WTC11 (cell line): ENCODE measurements around the gene LGALS12. TPM values are rescaled to one million over a fixed set of nuclear protein-coding genes. Genes with fewer than 3 reads are reported as not detected.

Experiments used
- ATAC-seq: fragments of 200-7000 bp; cut with Tn5 transposase; 2 replicates; pipeline ENCODE4 v1.10.0; 2021; ENCODE audit warnings: mild to moderate bottlenecking, moderate library complexity
- CTCF ChIA-PET: fragments of 300-600 bp; sonication (Branson Sonifier 250); formaldehyde crosslinking; loops from one replicate; lab custom pipeline; 2021; ENCODE audit warnings: antibody characterized with exemption; lab: Charles Lee
- POLR2A ChIA-PET: fragments of 350-600 bp; sonication (Branson Sonifier 250); formaldehyde crosslinking; loops from one replicate; lab custom pipeline; 2021; ENCODE audit warnings: antibody characterized with exemption; lab: Charles Lee
- DNase-seq: peaks from one replicate; pipeline ENCODE4 v3.0.0; 2021; ENCODE audit warnings: low spot score
- H3K27ac Mint-ChIP-seq: 2 replicates; pipeline ENCODE4 v1.8.0; 2021; ENCODE audit warnings: mixed read lengths
- H3K27me3 Mint-ChIP-seq: 2 replicates; pipeline ENCODE4 v1.8.0; 2021; ENCODE audit warnings: low read depth, mild to moderate bottlenecking, moderate library complexity, mixed read lengths
- H3K36me3 Mint-ChIP-seq: 2 replicates; pipeline ENCODE4 v1.8.0; 2021; ENCODE audit warnings: mixed read lengths
- H3K4me1 Mint-ChIP-seq: 2 replicates; pipeline ENCODE4 v1.8.0; 2022; ENCODE audit warnings: mixed read lengths
- H3K4me3 Mint-ChIP-seq: 2 replicates; pipeline ENCODE4 v1.8.0; 2021; ENCODE audit warnings: mild to moderate bottlenecking, moderate library complexity, mixed read lengths
- H3K9me3 Mint-ChIP-seq: 2 replicates; pipeline ENCODE4 v1.8.0; 2021; ENCODE audit warnings: mixed read lengths
- NFATC4 ChIP-seq: fragments of 250-450 bp; sonication (Bioruptor Pico); IDR thresholded peaks from 2 replicates; pipeline ENCODE4 v1.9.0; 2021; ENCODE audit warnings: mild to moderate bottlenecking
- RELA ChIP-seq: sonication (generic); formaldehyde crosslinking; IDR thresholded peaks from 2 replicates; pipeline ENCODE4 v1.8.1; 2022; ENCODE audit warnings: missing genetic modification reagents, mild to moderate bottlenecking, borderline replicate concordance
- SP1 ChIP-seq: sonication (generic); formaldehyde crosslinking; conservative IDR thresholded peaks from 2 replicates; pipeline ENCODE4 v1.8.1; 2022; ENCODE audit warnings: missing genetic modification reagents
- TCF7 ChIP-seq: sonication (generic); formaldehyde crosslinking; IDR thresholded peaks from 2 replicates; pipeline ENCODE4 v1.8.0; 2022; ENCODE audit warnings: mild to moderate bottlenecking, low read depth, missing genetic modification reagents, moderate library complexity
- TEAD4 ChIP-seq: sonication (generic); formaldehyde crosslinking; IDR thresholded peaks from 2 replicates; pipeline ENCODE4 v1.8.0; 2022; ENCODE audit warnings: mild to moderate bottlenecking, missing genetic modification reagents
- TP53 ChIP-seq: sonication (generic); formaldehyde crosslinking; IDR thresholded peaks from 2 replicates; pipeline ENCODE4 v1.8.1; 2023; ENCODE audit warnings: mild to moderate bottlenecking, missing genetic modification reagents
- total RNA-seq: library from RNA; stranded (reverse); gene quantifications from 3 replicates; pipeline ENCODE4 v1.2.3, GENCODE V29; 2021
- TF ChIP-seq, protein P1 (sequence below): sonication (generic); formaldehyde crosslinking; IDR thresholded peaks from 2 replicates; pipeline ENCODE4 v1.8.1; 2022; ENCODE audit warnings: low read depth, mild to moderate bottlenecking, moderate library complexity, missing genetic modification reagents, borderline replicate concordance
- TF ChIP-seq, protein P2 (sequence below): sonication (generic); formaldehyde crosslinking; IDR thresholded peaks from 2 replicates; pipeline ENCODE4 v1.8.1; 2022; ENCODE audit warnings: mild to moderate bottlenecking, moderate library complexity, missing genetic modification reagents
- TF ChIP-seq, protein P3 (sequence below): sonication (generic); formaldehyde crosslinking; IDR thresholded peaks from 2 replicates; pipeline ENCODE4 v1.8.1; 2022; ENCODE audit warnings: missing genetic modification reagents, borderline replicate concordance
- TF ChIP-seq, protein P4 (sequence below): sonication (generic); formaldehyde crosslinking; IDR thresholded peaks from 2 replicates; pipeline ENCODE4 v1.8.0; 2022; ENCODE audit warnings: mild to moderate bottlenecking, missing genetic modification reagents
- TF ChIP-seq, protein P5 (sequence below): sonication (generic); formaldehyde crosslinking; IDR thresholded peaks from 2 replicates; pipeline ENCODE4 v1.8.0; 2022; ENCODE audit warnings: mild to moderate bottlenecking, missing genetic modification reagents

LGALS12 gene
- total RNA-seq, 1 experiment from 2014 or later, result 1.4 TPM

DNA sequence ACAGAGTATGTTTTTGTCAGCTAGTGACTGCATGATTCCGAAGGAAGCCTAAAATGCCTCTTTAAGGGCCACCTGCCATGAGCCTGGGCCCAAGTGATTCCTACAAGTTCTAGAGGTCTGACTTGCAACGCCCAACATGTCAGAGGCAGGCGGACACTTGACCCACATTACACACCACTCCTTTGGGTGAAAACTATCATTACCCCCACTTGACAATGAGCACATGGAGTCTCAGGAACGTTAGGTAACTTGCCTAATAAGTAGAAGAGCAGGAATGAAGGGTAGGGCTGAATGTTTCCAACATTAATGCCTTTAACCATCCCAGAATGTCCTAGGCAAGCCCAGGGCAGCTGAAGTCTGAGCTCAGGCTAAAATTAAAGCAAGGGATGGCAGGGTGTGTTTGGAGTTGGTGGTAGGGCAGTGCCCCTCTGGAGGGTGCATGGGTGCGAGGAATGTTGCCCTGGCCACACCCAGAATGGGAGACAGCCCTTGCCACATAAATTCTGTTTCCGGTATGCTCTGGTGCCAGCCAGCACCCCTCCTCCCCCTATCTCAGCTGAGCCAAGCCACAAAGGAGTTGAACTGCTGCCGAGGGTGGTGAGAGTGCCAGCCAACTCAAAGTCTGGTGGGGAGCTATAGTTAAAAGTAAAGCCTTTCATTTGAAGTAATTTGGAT is 54.8 kb downstream of the LGALS12 start (continued):
- TF ChIP-seq TP53 (CRISPR knock-in tag) (no peak), RELA (CRISPR knock-in tag) (no peak), TEAD4 (CRISPR knock-in tag) (no peak)
- TF ChIP-seq, protein P1, sequence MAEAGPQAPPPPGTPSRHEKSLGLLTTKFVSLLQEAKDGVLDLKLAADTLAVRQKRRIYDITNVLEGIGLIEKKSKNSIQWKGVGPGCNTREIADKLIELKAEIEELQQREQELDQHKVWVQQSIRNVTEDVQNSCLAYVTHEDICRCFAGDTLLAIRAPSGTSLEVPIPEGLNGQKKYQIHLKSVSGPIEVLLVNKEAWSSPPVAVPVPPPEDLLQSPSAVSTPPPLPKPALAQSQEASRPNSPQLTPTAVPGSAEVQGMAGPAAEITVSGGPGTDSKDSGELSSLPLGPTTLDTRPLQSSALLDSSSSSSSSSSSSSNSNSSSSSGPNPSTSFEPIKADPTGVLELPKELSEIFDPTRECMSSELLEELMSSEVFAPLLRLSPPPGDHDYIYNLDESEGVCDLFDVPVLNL (CRISPR knock-in tag), result no peak
- TF ChIP-seq, protein P2, sequence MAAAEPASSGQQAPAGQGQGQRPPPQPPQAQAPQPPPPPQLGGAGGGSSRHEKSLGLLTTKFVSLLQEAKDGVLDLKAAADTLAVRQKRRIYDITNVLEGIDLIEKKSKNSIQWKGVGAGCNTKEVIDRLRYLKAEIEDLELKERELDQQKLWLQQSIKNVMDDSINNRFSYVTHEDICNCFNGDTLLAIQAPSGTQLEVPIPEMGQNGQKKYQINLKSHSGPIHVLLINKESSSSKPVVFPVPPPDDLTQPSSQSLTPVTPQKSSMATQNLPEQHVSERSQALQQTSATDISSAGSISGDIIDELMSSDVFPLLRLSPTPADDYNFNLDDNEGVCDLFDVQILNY (CRISPR knock-in tag), result no peak

DNA sequence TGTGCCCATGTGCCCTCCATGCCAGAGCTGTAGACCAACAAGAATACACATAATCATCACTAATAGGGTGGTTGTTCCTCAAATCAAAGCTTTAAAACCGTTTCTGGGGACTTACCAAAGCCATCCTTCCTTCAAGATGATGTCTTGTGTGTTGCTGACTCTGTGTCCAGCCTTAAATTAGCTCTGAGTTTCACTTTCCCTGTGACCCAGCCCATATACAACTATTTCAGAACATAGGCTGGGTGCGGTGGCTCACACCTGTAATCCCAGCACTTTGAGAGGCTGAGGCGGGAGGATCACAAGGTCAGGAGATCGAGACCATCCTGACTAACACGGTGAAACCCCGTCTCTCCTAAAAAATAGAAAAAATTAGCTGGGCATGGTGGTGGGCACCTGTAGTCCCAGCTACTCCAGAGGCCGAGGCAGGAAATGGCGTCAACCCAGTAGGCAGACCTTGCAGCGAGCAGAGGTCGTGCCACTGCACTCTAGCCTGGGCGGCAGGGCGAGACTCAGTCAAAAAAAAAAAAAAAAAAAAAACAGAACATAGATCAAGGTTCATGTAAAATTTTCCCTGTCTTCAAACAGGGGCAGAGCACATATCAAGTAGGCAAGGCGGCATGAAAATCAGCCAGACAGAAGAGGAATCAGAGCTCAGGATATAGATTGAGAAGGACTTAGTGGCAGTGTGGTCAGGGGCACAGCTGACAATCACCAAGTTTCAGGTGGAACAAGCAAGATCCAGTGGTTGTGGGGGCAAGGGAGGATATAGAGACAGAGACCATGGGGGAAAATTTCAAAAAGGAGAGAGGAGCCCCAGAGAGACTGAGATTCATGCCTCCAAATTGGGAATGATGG is 57.5 kb downstream of the LGALS12 start, which contains the start of gene PLAAT2:
TSS of gene PLAAT2 (minus strand) at position 179 of the 855 bp plus-strand sequence. CDS start at position 124, 55 bp downstream.
- ChIA-PET CTCF (interaction anchor here (0.7 kb wide), 1 partner anchor 350 kb away, joined by 3 read pairs; no protein-coding TSS in a partner anchor), POLR2A (no interaction called here)
- Mint-ChIP-seq H3K27me3 (peaks cover 2% of the 10 kb centered on the region), H3K27ac (no peak within 1 kb of the TSS; the same call in 1 of the 2 replicates), H3K4me1 (peaks cover 27% of the 10 kb centered on the region), H3K4me3 (no peak within 1 kb of the TSS), H3K36me3 (no peaks in the 10 kb centered on the region), H3K9me3 (peaks cover 4% of the 10 kb centered on the region; the same call in 1 of the 2 replicates)
- peak; percentile 2 for DNase-seq
- TF ChIP-seq, protein P3, sequence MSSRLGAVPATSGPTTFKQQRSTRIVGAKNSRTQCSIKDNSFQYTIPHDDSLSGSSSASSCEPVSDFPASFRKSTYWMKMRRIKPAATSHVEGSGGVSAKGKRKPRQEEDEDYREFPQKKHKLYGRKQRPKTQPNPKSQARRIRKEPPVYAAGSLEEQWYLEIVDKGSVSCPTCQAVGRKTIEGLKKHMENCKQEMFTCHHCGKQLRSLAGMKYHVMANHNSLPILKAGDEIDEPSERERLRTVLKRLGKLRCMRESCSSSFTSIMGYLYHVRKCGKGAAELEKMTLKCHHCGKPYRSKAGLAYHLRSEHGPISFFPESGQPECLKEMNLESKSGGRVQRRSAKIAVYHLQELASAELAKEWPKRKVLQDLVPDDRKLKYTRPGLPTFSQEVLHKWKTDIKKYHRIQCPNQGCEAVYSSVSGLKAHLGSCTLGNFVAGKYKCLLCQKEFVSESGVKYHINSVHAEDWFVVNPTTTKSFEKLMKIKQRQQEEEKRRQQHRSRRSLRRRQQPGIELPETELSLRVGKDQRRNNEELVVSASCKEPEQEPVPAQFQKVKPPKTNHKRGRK (CRISPR knock-in tag), result no peak
- TF ChIP-seq NFATC4 (CRISPR knock-in tag) (no peak), TCF7 (no peak), SP1 (CRISPR knock-in tag) (no peak)
- TF ChIP-seq, protein P4, sequence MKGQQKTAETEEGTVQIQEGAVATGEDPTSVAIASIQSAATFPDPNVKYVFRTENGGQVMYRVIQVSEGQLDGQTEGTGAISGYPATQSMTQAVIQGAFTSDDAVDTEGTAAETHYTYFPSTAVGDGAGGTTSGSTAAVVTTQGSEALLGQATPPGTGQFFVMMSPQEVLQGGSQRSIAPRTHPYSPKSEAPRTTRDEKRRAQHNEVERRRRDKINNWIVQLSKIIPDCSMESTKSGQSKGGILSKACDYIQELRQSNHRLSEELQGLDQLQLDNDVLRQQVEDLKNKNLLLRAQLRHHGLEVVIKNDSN (CRISPR knock-in tag), result no peak
- TF ChIP-seq, protein P2 (CRISPR knock-in tag), result no peak
- ATAC-seq, result no peak

DNA sequence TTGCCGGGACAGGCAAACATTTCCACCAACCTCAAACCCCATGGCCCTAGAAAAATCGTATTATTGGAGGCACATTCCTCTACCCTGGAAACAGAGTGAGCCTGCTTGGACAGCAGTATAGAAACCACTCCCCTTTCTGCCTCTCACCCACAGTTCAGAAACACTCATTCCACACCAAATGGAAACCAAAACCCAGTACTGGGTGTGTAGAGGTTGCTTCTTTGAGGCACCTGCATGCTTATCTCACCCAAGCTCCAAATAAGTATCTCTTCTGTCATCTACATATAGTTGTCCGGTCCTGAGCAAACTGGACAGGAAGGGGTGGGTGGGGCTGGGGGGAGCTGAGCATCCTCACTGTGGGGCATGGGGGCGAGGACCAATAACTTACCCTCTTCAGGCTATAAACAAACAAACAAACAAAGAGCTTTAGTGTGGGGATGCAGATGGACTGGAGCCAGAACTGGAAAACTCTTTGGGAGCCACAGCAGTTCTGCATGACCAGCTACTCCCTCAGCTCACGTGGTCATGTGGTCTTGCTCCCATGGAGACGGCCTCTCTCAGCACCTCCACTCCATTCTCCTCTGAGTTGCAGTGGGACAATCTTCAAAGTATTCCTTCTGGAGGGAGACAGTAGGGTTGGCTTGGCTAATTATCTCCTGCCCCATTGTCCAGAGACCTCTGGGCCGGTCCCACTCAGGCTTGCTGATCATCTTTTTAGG is 58.3 kb downstream of the LGALS12 start:
- POLR2A ChIA-PET, result no interaction called here
- Mint-ChIP-seq H3K36me3 (no peaks in the 10 kb centered on the region), H3K27ac (no peak overlapping the region), H3K4me1 (peaks cover 27% of the 10 kb centered on the region), H3K27me3 (no peaks in the 10 kb centered on the region; the same call in 1 of the 2 replicates), H3K4me3 (no peak overlapping the region), H3K9me3 (peaks cover 4% of the 10 kb centered on the region; the same call in 1 of the 2 replicates)
- no peak for DNase-seq
- CTCF ChIA-PET, result interaction anchor here (0.7 kb wide), 1 partner anchor 351 kb away, joined by 3 read pairs; no protein-coding TSS in a partner anchor
- ATAC-seq, result no peak
- TF ChIP-seq, protein P5, sequence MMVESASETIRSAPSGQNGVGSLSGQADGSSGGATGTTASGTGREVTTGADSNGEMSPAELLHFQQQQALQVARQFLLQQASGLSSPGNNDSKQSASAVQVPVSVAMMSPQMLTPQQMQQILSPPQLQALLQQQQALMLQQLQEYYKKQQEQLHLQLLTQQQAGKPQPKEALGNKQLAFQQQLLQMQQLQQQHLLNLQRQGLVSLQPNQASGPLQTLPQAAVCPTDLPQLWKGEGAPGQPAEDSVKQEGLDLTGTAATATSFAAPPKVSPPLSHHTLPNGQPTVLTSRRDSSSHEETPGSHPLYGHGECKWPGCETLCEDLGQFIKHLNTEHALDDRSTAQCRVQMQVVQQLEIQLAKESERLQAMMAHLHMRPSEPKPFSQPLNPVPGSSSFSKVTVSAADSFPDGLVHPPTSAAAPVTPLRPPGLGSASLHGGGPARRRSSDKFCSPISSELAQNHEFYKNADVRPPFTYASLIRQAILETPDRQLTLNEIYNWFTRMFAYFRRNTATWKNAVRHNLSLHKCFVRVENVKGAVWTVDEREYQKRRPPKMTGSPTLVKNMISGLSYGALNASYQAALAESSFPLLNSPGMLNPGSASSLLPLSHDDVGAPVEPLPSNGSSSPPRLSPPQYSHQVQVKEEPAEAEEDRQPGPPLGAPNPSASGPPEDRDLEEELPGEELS (CRISPR knock-in tag), result no peak
